GM12878 (cell line): ENCODE results near the gene TRPC4. TPM values are rescaled to one million over a fixed set of nuclear protein-coding genes. Genes with fewer than 3 reads are reported as not detected.

Experiments used
- ATAC-seq: fragments of 200-7000 bp; cut with Tn5 transposase; 3 replicates; pipeline ENCODE4 v1.9.1; 2020; ENCODE audit warnings: mild to moderate bottlenecking, moderate library complexity
- BruUV-seq: library from RNA; stranded (reverse); fragments of 400-500 nt; replicated peaks from 2 replicates; lab custom pipeline; 2021; lab: Mats Ljungman, UMichigan
- CTCF ChIA-PET: fragments of 300-600 bp; sonication (Branson Sonifier 250); formaldehyde crosslinking; extraction: SDS; loops from one replicate; lab custom pipeline; 2021; ENCODE audit warnings: inconsistent platforms; lab: Yijun Ruan, JAX
- POLR2A ChIA-PET: fragments of 350-600 bp; formaldehyde crosslinking; extraction: SDS; loops from one replicate; lab custom pipeline; 2021; ENCODE audit warnings: inconsistent platforms; lab: Charles Lee
- RAD21 ChIA-PET: fragments of 300-600 bp; sonication (Branson Sonifier 250); formaldehyde crosslinking; loops from one replicate; lab custom pipeline; 2023; ENCODE audit warnings: antibody characterized with exemption; ENCODE audit not compliant: unreplicated experiment; lab: Charles Lee
- SMC1A ChIA-PET: fragments of 300-600 bp; sonication (Branson Sonifier 250); formaldehyde crosslinking; loops from one replicate; lab custom pipeline; 2023; ENCODE audit not compliant: unreplicated experiment, uncharacterized antibody; lab: Charles Lee
- DNase-seq: peaks from one replicate; pipeline ENCODE4 v3.0.0-alpha.2; 2011; ENCODE audit warnings: low read depth, low spot score
- FAIRE-seq: peaks from 3 replicates; lab custom pipeline; 2011; peaks lifted over from hg19 to GRCh38; lab: Jason Lieb, UNC
- H2AFZ ChIP-seq: 2 replicates; pipeline ENCODE4 v1.6.0; 2011; ENCODE audit warnings: low read depth, low read length, control low read depth; ENCODE audit not compliant: control insufficient read depth
- H3K27ac ChIP-seq: 2 replicates; pipeline ENCODE4 v1.5.1; 2011; ENCODE audit warnings: control low read depth; ENCODE audit not compliant: control insufficient read depth, insufficient read depth
- H3K27me3 ChIP-seq, 2 experiments: replicated peaks in 1 of 2; 2 replicates each; pipeline versions ENCODE4 v1.6.0 to v1.6.1; 2011; ENCODE audit warnings: low read length in 1 of 2; ENCODE audit not compliant: control insufficient read depth in 2 of 2, insufficient read depth in 2 of 2
- H3K36me3 ChIP-seq, 2 experiments: 2 replicates each; pipeline ENCODE4 v1.5.1; 2011; ENCODE audit warnings: low read length in 1 of 2; ENCODE audit not compliant: control insufficient read depth in 2 of 2, insufficient read depth in 2 of 2
- H3K4me1 ChIP-seq: 2 replicates; pipeline ENCODE4 v1.6.1; 2011; ENCODE audit warnings: mild to moderate bottlenecking, low read length, moderate library complexity, mixed read lengths; ENCODE audit not compliant: control insufficient read depth, insufficient read depth
- H3K4me2 ChIP-seq: 2 replicates; pipeline ENCODE4 v1.6.0; 2011; ENCODE audit warnings: control low read depth; ENCODE audit not compliant: control insufficient read depth, insufficient read depth
- H3K4me3 ChIP-seq: fragments of 200-600 bp; sonication (generic); 2 replicates; pipeline ENCODE4 v1.5.1; 2016
- H3K79me2 ChIP-seq: 2 replicates; pipeline ENCODE4 v1.6.0; 2011; ENCODE audit warnings: low read length; ENCODE audit not compliant: control insufficient read depth, insufficient read depth
- H3K9ac ChIP-seq: 2 replicates; pipeline ENCODE4 v1.8.0; 2011; ENCODE audit warnings: low read length, control low read depth, mixed read lengths; ENCODE audit not compliant: control insufficient read depth, insufficient read depth
- H3K9me3 ChIP-seq: replicated peaks from 3 replicates; pipeline ENCODE4 v1.5.1; 2011; ENCODE audit warnings: mild to moderate bottlenecking, low read length; ENCODE audit not compliant: control insufficient read depth, insufficient read depth
- H4K20me1 ChIP-seq: 2 replicates; pipeline ENCODE4 v1.6.0; 2011; ENCODE audit not compliant: control insufficient read depth, insufficient read depth
- BCL3 ChIP-seq: IDR thresholded peaks from 2 replicates; pipeline ENCODE4 v1.6.1; 2011; ENCODE audit warnings: borderline replicate concordance, low read depth, mild to moderate bottlenecking, moderate library complexity, low read length; ENCODE audit not compliant: insufficient read depth, poor library complexity, severe bottlenecking
- CREB1 ChIP-seq: IDR thresholded peaks from 2 replicates; pipeline ENCODE4 v1.6.1; 2012; ENCODE audit warnings: low read depth, mild to moderate bottlenecking, inconsistent platforms
- ETV6 ChIP-seq, 2 experiments: fragments of 450-650 bp in 1 of 2; IDR thresholded peaks in 1 of 2; conservative IDR thresholded peaks in 1 of 2; 2 replicates each; pipeline ENCODE4 v1.6.1; 2014; ENCODE audit warnings: antibody characterized with exemption in 1 of 2, borderline replicate concordance in 1 of 2, low read depth in 1 of 2, mild to moderate bottlenecking in 1 of 2, moderate library complexity in 1 of 2
- FOXK2 ChIP-seq: fragments of 450-650 bp; IDR thresholded peaks from 2 replicates; pipeline ENCODE4 v1.6.1; 2017; ENCODE audit warnings: mild to moderate bottlenecking, moderate library complexity
- IRF4 ChIP-seq: IDR thresholded peaks from 2 replicates; pipeline ENCODE4 v1.6.1; 2011; ENCODE audit warnings: low read depth, low read length
- MEF2A ChIP-seq: IDR thresholded peaks from 2 replicates; pipeline ENCODE4 v1.6.1; 2011; ENCODE audit warnings: low read depth, mild to moderate bottlenecking, low read length, moderate library complexity; ENCODE audit not compliant: insufficient read depth
- MXI1 ChIP-seq: fragments of 150-350 bp; IDR thresholded peaks from 2 replicates; pipeline ENCODE4 v1.6.1; 2011; ENCODE audit warnings: low read depth, mild to moderate bottlenecking, inconsistent platforms, low read length, improper control_type of control experiment
- MYB ChIP-seq: fragments of 150-350 bp; IDR thresholded peaks from 2 replicates; pipeline ENCODE4 v1.6.1; 2014; ENCODE audit warnings: mild to moderate bottlenecking, low read depth, low read length, borderline replicate concordance
- NKRF ChIP-seq: fragments of 450-650 bp; conservative IDR thresholded peaks from 2 replicates; pipeline ENCODE4 v1.6.1; 2017; ENCODE audit warnings: mild to moderate bottlenecking, moderate library complexity
- NR2C1 ChIP-seq: fragments of 450-650 bp; IDR thresholded peaks from 2 replicates; pipeline ENCODE4 v1.6.1; 2017; ENCODE audit warnings: antibody characterized with exemption, mild to moderate bottlenecking, moderate library complexity
- RCOR1 ChIP-seq: conservative IDR thresholded peaks from 2 replicates; pipeline ENCODE4 v1.6.1; 2012; ENCODE audit warnings: low read depth, low read length, improper control_type of control experiment
- SREBF1 ChIP-seq: IDR thresholded peaks from 2 replicates; pipeline ENCODE4 v1.6.1; 2012; ENCODE audit warnings: mild to moderate bottlenecking, low read length
- STAT1 ChIP-seq: fragments of 450-650 bp; conservative IDR thresholded peaks from 2 replicates; pipeline ENCODE4 v1.6.1; 2014; ENCODE audit warnings: antibody characterized with exemption, mild to moderate bottlenecking
- YY1 ChIP-seq: IDR thresholded peaks from 2 replicates; pipeline ENCODE4 v1.6.1; 2011; ENCODE audit warnings: low read depth, mild to moderate bottlenecking, low read length
- ZNF274 ChIP-seq: IDR thresholded peaks from one replicate; pipeline ENCODE4 v1.8.0; 2011; ENCODE audit not compliant: insufficient read length, insufficient read depth
- ZNF384 ChIP-seq: IDR thresholded peaks from 2 replicates; pipeline ENCODE4 v1.6.1; 2012; ENCODE audit warnings: low read depth, mild to moderate bottlenecking, low read length, improper control_type of control experiment, borderline replicate concordance
- WGBS: methylation state at CpG from one replicate; pipeline ENCODE4 v1.1.6; 2016; ENCODE audit warnings: low lambda C conversion rate; ENCODE audit not compliant: insufficient replicate concordance, insufficient coverage; ENCODE audit errors: missing lambda C conversion rate; 5-methylcytosine and 5-hydroxymethylcytosine counted together
- in situ Hi-C: fragments of 300-500 bp; cut with MboI; formaldehyde crosslinking; loops from 9 replicates; pipeline ENCODE4 v1.14.3; 2018; ENCODE audit warnings: mixed read lengths
- intact Hi-C: fragments of 100-400 bp; cut with micrococcal nuclease; formaldehyde crosslinking; loops from one replicate; pipeline ENCODE4 v1.14.2; 2022; ENCODE audit not compliant: unreplicated experiment
- polyA plus RNA-seq, 11 experiments: library from polyadenylated mRNA; depleted of rRNA in 4 of 11; unstranded in 6 of 11; stranded (reverse) in 5 of 11; fragments of >200 nt; fragmentation: Nextera tagmentation in 4 of 11; fragmentation: Illumina TruSeq in 1 of 11; extraction: Ambion mirVana in 4 of 11; extraction: Trizol in 1 of 11; gene quantifications; 1 replicate in 1 of 11; 2 replicates in 10 of 11; pipeline versions ENCODE4 v1.2.1 to v1.2.3, GENCODE V29; 2011 to 2016; ENCODE audit warnings: inconsistent platforms in 2 of 11, missing spikeins in 2 of 11, low read depth in 1 of 11
- total RNA-seq, 4 experiments: library from RNA; depleted of rRNA in 3 of 4; stranded (reverse); fragments of >200 nt in 3 of 4; fragmentation: Illumina TruSeq in 1 of 4; extraction: Trizol in 1 of 4; gene quantifications; 2 replicates each; pipeline versions ENCODE4 v1.2.1 to v1.2.3, GENCODE V29; 2013 to 2021
- TF ChIP-seq, protein P1 (sequence below): IDR thresholded peaks from 2 replicates; pipeline ENCODE4 v1.6.1; 2012; ENCODE audit warnings: low read depth, low read length, improper control_type of control experiment
- TF ChIP-seq, protein P2 (sequence below): fragments of 450-650 bp; IDR thresholded peaks from 2 replicates; pipeline ENCODE4 v1.6.1; 2017; ENCODE audit warnings: low read depth, mild to moderate bottlenecking, moderate library complexity

TRPC4 gene
- total and polyA plus RNA-seq, 10 of the 15 experiments (the other 5 are each of a cell fraction or from before 2014, with no cell fraction given) = not detected

DNA sequence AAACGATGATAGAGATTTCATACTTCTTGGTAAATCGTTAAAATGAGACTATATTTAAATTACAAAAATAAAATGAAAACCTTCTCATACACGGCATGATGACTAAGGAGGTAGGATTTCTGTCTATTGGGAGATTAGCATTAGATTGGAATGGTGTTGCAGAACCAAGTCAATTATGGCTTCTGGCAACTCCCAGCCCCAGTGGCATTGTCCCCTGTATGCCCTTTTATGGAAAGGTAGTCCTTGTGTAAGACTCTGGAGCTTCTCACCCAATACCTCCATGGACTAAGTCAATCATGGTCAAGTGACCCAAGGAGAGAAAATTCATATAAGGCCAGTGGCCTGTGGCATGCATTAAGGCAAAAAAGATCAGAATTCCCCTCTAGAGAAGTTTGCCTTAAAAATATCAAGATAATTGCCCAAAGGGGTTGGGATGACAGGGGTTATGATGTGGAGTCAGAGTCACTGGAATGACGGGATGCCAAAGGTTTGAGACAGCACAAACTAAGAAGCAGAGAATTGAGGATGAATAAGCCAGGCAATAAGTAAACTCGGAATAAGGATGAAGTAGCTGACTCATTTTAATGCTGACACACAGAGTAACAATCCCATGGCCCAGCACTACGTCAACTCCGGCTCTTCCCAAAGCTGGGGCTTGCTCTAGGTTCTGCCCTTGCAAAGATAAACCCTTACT, 213.2 kb downstream of the TRPC4 start:
- Histone ChIP-seq H3K79me2 (no peaks in the 10 kb centered on the region), H3K36me3 (no peaks in the 10 kb centered on the region), H4K20me1 (no peaks in the 10 kb centered on the region), H3K9me3 (no peaks in the 10 kb centered on the region), H2AFZ (no peak overlapping the region), H3K27ac (no peak overlapping the region), H3K4me3 (no peak overlapping the region), H3K9ac (no peak overlapping the region), H3K4me2 (no peak overlapping the region), H3K4me1 (no peaks in the 10 kb centered on the region), H3K27me3 (no peaks in the 10 kb centered on the region)
- FAIRE-seq = no peak
- RAD21 ChIA-PET = no interaction called here
- no TSS peak for BruUV-seq
- no peak for TF ChIP-seq MEF2A
- TF ChIP-seq MXI1 = no peak
- TF ChIP-seq IRF4 = no peak
- TF ChIP-seq ZNF384 = no peak
- TF ChIP-seq MYB = no peak
- TF ChIP-seq SREBF1 = no peak
- no peak for TF ChIP-seq YY1
- TF ChIP-seq, protein P1, sequence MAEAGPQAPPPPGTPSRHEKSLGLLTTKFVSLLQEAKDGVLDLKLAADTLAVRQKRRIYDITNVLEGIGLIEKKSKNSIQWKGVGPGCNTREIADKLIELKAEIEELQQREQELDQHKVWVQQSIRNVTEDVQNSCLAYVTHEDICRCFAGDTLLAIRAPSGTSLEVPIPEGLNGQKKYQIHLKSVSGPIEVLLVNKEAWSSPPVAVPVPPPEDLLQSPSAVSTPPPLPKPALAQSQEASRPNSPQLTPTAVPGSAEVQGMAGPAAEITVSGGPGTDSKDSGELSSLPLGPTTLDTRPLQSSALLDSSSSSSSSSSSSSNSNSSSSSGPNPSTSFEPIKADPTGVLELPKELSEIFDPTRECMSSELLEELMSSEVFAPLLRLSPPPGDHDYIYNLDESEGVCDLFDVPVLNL = no peak
- no peak for TF ChIP-seq RCOR1
- TF ChIP-seq ZNF274 = no peak
- TF ChIP-seq ETV6 (conservative IDR thresholded peaks at IDR 0.05 in 1 of 2, IDR thresholded peaks at IDR 0.05 in 1 of 2; ENCODE audit: borderline replicate concordance in 1 of 2, low read depth in 1 of 2) = no peak
- TF ChIP-seq BCL3 = no peak
- no peak for TF ChIP-seq NKRF
- TF ChIP-seq FOXK2 = no peak
- TF ChIP-seq, protein P2, sequence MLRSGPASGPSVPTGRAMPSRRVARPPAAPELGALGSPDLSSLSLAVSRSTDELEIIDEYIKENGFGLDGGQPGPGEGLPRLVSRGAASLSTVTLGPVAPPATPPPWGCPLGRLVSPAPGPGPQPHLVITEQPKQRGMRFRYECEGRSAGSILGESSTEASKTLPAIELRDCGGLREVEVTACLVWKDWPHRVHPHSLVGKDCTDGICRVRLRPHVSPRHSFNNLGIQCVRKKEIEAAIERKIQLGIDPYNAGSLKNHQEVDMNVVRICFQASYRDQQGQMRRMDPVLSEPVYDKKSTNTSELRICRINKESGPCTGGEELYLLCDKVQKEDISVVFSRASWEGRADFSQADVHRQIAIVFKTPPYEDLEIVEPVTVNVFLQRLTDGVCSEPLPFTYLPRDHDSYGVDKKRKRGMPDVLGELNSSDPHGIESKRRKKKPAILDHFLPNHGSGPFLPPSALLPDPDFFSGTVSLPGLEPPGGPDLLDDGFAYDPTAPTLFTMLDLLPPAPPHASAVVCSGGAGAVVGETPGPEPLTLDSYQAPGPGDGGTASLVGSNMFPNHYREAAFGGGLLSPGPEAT = no peak
- no peak for TF ChIP-seq STAT1
- TF ChIP-seq CREB1 = no peak
- no peak for TF ChIP-seq NR2C1
- CTCF ChIA-PET = no interaction called here
- WGBS = 6% methylated on average over 7 of the region's 7 CpGs
- DNase-seq = no peak
- ATAC-seq = no peak
- intact Hi-C loops (no loop called here), in situ Hi-C loops (no loop called here)
- POLR2A ChIA-PET = no interaction called here
- SMC1A ChIA-PET = interaction anchor here (0.6 kb wide), 1 partner anchor 352 kb away, joined by 4 read pairs; no protein-coding TSS in a partner anchor
